K562 (cell line): Measurements from ENCODE around the gene ACVR2B. TPM values are rescaled to one million over a fixed set of nuclear protein-coding genes. Genes with fewer than 3 reads are reported as not detected.
A peak's percentile ranks its signal among the peaks of the same experiment; 100 is the strongest.

Source experiments
- BRCA1 ChIP-seq, 2 experiments: fragments of 450-650 bp in 1 of 2; sonication (generic) in 1 of 2; formaldehyde crosslinking in 1 of 2; IDR thresholded peaks; 2 replicates each; pipeline versions ENCODE4 v1.5.0 to v1.6.1; 2017 to 2020; ENCODE audit warnings: mild to moderate bottlenecking in 1 of 2, missing genetic modification reagents in 1 of 2
- C11orf30 ChIP-seq: fragments of 450-650 bp; IDR thresholded peaks from 2 replicates; pipeline ENCODE4 v1.6.1; 2016; ENCODE audit warnings: low read depth, mild to moderate bottlenecking
- ELF1 ChIP-seq: fragments of 200-800 bp; sonication (Bioruptor generic); IDR thresholded peaks from 2 replicates; pipeline ENCODE4 v1.6.1; 2016; ENCODE audit warnings: missing genetic modification characterization, missing compliant biosample characterization
- ELF4 ChIP-seq: fragments of 450-650 bp; formaldehyde crosslinking; IDR thresholded peaks from 2 replicates; pipeline ENCODE4 v1.4.0; 2022; ENCODE audit warnings: missing genetic modification characterization
- ETV6 ChIP-seq, 3 experiments: fragments of 150-350 bp in 1 of 3; sonication (generic) in 1 of 3; formaldehyde crosslinking in 1 of 3; IDR thresholded peaks; 2 replicates each; pipeline versions ENCODE4 v1.6.1 to v1.8.0; 2014 to 2022; ENCODE audit warnings: borderline replicate concordance in 2 of 3, low read depth in 2 of 3, antibody characterized with exemption in 1 of 3, low read length in 1 of 3, mild to moderate bottlenecking in 1 of 3, missing genetic modification reagents in 1 of 3
- GABPA ChIP-seq: fragments of 200-800 bp; sonication (Bioruptor generic); conservative IDR thresholded peaks from 2 replicates; pipeline ENCODE4 v1.6.1; 2016; ENCODE audit warnings: low read depth, missing genetic modification characterization, missing compliant biosample characterization
- GMEB1 ChIP-seq: fragments of 250-450 bp; sonication (Bioruptor Pico); IDR thresholded peaks from 2 replicates; pipeline ENCODE4 v1.4.0; 2020; ENCODE audit warnings: mild to moderate bottlenecking
- HBP1 ChIP-seq: fragments of 450-650 bp; formaldehyde crosslinking; IDR thresholded peaks from 2 replicates; pipeline ENCODE4 v1.4.0; 2022; ENCODE audit warnings: missing genetic modification characterization
- HCFC1 ChIP-seq: IDR thresholded peaks from 2 replicates; pipeline ENCODE4 v1.6.1; 2012; ENCODE audit warnings: low read depth, low read length, improper control_type of control experiment
- HDAC3 ChIP-seq: fragments of 450-650 bp; IDR thresholded peaks from 2 replicates; pipeline ENCODE4 v1.6.1; 2018; ENCODE audit warnings: borderline replicate concordance, mild to moderate bottlenecking, moderate library complexity; ENCODE audit not compliant: partially characterized antibody
- RBM15 ChIP-seq: fragments of 200-400 bp; formaldehyde crosslinking; IDR thresholded peaks from 2 replicates; pipeline ENCODE4 v1.6.1; 2018; ENCODE audit warnings: mild to moderate bottlenecking, low read length, moderate library complexity; ENCODE audit not compliant: insufficient read depth
- ZNF134 ChIP-seq: fragments of 250-450 bp; sonication (Bioruptor Pico); conservative IDR thresholded peaks from 2 replicates; pipeline ENCODE4 v1.4.0; 2020
- ZNF184 ChIP-seq: sonication (generic); formaldehyde crosslinking; IDR thresholded peaks from 2 replicates; pipeline ENCODE4 v1.5.0; 2020; ENCODE audit warnings: missing genetic modification reagents
- ZNF57 ChIP-seq: fragments of 450-650 bp; formaldehyde crosslinking; IDR thresholded peaks from 2 replicates; pipeline ENCODE4 v1.4.0; 2020; ENCODE audit warnings: mild to moderate bottlenecking, moderate library complexity
- ZNF589 ChIP-seq: fragments of 200-800 bp; sonication (Bioruptor generic); IDR thresholded peaks from 2 replicates; pipeline ENCODE4 v1.6.1; 2016; ENCODE audit warnings: low read depth, missing genetic modification characterization, missing compliant biosample characterization
- ZNF77 ChIP-seq: fragments of 250-450 bp; sonication (Bioruptor Pico); IDR thresholded peaks from 2 replicates; pipeline ENCODE4 v1.5.0; 2020
- polyA plus RNA-seq, 8 experiments: library from polyadenylated mRNA; depleted of rRNA in 4 of 8; stranded (reverse) in 5 of 8; unstranded in 3 of 8; fragments of >200 nt; fragmentation: Nextera tagmentation in 2 of 8; fragmentation: Illumina TruSeq in 1 of 8; extraction: Ambion mirVana in 2 of 8; extraction: Trizol in 1 of 8; gene quantifications; 2 replicates each; pipeline versions ENCODE4 v1.2.1 to v1.2.3, GENCODE V29; 2011 to 2014; ENCODE audit warnings: inconsistent platforms in 1 of 8, missing spikeins in 1 of 8
- total RNA-seq, 7 experiments: library from RNA; depleted of rRNA in 6 of 7; stranded (reverse); fragments of >200 nt in 6 of 7; fragmentation: Illumina TruSeq in 2 of 7; extraction: Trizol in 2 of 7; gene quantifications; 2 replicates each; pipeline versions ENCODE4 v1.2.1 to v1.2.3, GENCODE V29; 2011 to 2021; ENCODE audit warnings: low replicate concordance in 1 of 7
- TF ChIP-seq, protein P1 (sequence below): fragments of 250-450 bp; sonication (Bioruptor Pico); IDR thresholded peaks from 2 replicates; pipeline ENCODE4 v1.5.0; 2020; ENCODE audit warnings: mild to moderate bottlenecking
- TF ChIP-seq, protein P2 (sequence below): fragments of 250-450 bp; sonication (Bioruptor Pico); IDR thresholded peaks from 2 replicates; pipeline ENCODE4 v1.8.0; 2022; ENCODE audit warnings: inconsistent platforms, mild to moderate bottlenecking, moderate library complexity, borderline replicate concordance
- TF ChIP-seq, protein P3 (sequence below): fragments of 250-450 bp; sonication (Bioruptor Pico); IDR thresholded peaks from 2 replicates; pipeline ENCODE4 v1.5.1; 2021; ENCODE audit warnings: mild to moderate bottlenecking

Gene ACVR2B
- total and polyA plus RNA-seq, 9 of the 15 experiments (the other 6 are each of a cell fraction or from before 2014, with no cell fraction given) = 1.8 to 23.7 (median 7.1) TPM

DNA sequence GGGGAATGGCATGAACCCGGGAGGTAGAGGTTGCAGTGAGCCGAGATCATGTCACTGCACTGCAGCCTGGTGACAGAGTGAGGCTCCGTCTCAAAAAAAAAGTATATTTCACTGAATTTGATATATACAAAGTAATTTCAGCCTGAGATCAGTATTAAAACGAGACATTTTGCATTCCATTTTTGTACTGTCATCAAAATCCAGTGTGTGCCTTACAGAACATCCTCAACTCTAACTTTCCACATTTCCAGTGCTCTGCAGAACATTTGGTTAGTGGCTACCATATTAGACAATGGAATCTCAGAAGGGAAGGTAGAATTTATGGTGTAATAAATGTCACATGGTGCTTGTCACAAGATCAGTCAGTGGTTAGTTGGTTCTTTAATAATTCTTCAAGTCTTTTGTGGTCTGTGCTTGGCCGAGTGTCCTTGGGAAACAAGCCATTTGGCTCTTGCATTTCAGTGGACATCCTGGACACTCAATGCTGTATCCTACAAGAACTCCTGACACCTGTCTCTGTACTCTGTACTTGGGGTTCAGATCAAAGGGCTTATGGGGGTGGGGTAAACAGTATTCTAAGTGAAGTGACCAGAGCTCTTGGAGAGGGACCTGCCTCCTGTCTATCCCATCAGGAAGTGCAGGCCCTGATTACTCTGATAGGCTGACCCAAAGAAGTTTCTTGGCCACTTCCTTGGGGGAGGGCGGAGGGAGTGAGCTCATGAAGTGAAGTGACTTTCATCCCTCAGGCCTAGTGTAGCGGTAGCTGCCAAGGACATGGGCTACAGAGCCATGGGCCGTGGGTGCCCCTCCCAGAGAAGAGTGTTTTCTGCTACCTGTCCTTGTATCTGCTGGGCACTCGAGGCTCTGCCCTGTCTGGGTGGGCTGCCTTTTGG is 3.7 kb downstream of the ACVR2B start (continued):
- TF ChIP-seq ZNF184 (no peak), ZNF57 (CRISPR knock-in tag) (no peak), RBM15 (no peak), ELF1 (tag) (0 out of 2 replicates have a peak, but pooled peaks have one; percentile 32), C11orf30 (peak; percentile 59; the same call in 1 of the 2 replicates), HDAC3 (no peak), ZNF589 (CRISPR knock-in tag) (no peak), ELF4 (CRISPR knock-in tag) (no peak), GMEB1 (CRISPR knock-in tag) (no peak), BRCA1 (IDR thresholded peaks at IDR 0.05) (no peak), BRCA1 (CRISPR knock-in tag; IDR thresholded peaks at IDR 0.05) (no peak), GABPA (peak; percentile 65), HBP1 (CRISPR knock-in tag) (no peak), ETV6 (IDR thresholded peaks at IDR 0.05; ENCODE audit: borderline replicate concordance in 1 of 2, low read depth in 2 of 2, low read length in 1 of 2) (no peak), ETV6 (CRISPR knock-in tag; IDR thresholded peaks at IDR 0.05; ENCODE audit: borderline replicate concordance) (no peak), ZNF77 (CRISPR knock-in tag) (no peak), ZNF134 (CRISPR knock-in tag) (no peak), HCFC1 (no peak)
- TF ChIP-seq, protein P1, sequence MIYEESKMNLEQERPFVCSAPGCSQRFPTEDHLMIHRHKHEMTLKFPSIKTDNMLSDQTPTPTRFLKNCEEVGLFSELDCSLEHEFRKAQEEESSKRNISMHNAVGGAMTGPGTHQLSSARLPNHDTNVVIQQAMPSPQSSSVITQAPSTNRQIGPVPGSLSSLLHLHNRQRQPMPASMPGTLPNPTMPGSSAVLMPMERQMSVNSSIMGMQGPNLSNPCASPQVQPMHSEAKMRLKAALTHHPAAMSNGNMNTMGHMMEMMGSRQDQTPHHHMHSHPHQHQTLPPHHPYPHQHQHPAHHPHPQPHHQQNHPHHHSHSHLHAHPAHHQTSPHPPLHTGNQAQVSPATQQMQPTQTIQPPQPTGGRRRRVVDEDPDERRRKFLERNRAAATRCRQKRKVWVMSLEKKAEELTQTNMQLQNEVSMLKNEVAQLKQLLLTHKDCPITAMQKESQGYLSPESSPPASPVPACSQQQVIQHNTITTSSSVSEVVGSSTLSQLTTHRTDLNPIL (CRISPR knock-in tag) = no peak
- TF ChIP-seq, protein P2, sequence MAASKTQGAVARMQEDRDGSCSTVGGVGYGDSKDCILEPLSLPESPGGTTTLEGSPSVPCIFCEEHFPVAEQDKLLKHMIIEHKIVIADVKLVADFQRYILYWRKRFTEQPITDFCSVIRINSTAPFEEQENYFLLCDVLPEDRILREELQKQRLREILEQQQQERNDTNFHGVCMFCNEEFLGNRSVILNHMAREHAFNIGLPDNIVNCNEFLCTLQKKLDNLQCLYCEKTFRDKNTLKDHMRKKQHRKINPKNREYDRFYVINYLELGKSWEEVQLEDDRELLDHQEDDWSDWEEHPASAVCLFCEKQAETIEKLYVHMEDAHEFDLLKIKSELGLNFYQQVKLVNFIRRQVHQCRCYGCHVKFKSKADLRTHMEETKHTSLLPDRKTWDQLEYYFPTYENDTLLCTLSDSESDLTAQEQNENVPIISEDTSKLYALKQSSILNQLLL (CRISPR knock-in tag) = no peak
- TF ChIP-seq, protein P3, sequence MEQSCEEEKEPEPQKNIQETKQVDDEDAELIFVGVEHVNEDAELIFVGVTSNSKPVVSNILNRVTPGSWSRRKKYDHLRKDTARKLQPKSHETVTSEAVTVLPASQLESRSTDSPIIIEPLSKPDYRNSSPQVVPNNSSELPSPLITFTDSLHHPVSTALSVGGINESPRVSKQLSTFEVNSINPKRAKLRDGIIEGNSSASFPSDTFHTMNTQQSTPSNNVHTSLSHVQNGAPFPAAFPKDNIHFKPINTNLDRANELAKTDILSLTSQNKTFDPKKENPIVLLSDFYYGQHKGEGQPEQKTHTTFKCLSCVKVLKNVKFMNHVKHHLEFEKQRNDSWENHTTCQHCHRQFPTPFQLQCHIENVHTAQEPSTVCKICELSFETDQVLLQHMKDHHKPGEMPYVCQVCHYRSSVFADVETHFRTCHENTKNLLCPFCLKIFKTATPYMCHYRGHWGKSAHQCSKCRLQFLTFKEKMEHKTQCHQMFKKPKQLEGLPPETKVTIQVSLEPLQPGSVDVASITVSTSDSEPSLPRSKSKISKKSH (CRISPR knock-in tag) = no peak
